Kidney epithelial cell (primary cell): Measurements from ENCODE around the gene C10orf105. TPM values are rescaled to one million over a fixed set of nuclear protein-coding genes. Genes with fewer than 3 reads are reported as not detected.

Source experiments
- DNase-seq: peaks from one replicate; pipeline ENCODE4 v3.0.0-alpha.2; 2010; ENCODE audit warnings: low read depth
- H3K27me3 ChIP-seq: 2 replicates; pipeline ENCODE4 v1.6.0; 2011; ENCODE audit warnings: low read length; ENCODE audit not compliant: control insufficient read depth, insufficient read depth
- H3K36me3 ChIP-seq: 2 replicates; pipeline ENCODE4 v1.5.1; 2011; ENCODE audit warnings: low read length; ENCODE audit not compliant: control insufficient read depth, insufficient read depth
- H3K4me3 ChIP-seq: 2 replicates; pipeline ENCODE4 v1.5.1; 2011; ENCODE audit warnings: low read depth, mild to moderate bottlenecking, control low read depth, low read length
- total RNA-seq: library from RNA; depleted of rRNA; stranded (reverse); fragments of >200 nt; gene quantifications from 2 replicates; pipeline ENCODE4 v1.2.3, GENCODE V29; 2015
- TF ChIP-seq, protein P1 (sequence below): IDR thresholded peaks from 2 replicates; pipeline ENCODE4 v1.5.1; 2011; ENCODE audit warnings: mild to moderate bottlenecking, moderate library complexity, low read length, control low read depth, inconsistent platforms; ENCODE audit not compliant: insufficient read depth, poor library complexity, severe bottlenecking

The C10orf105 gene
- total RNA-seq, 1 donor from 2014 or later = not detected

- Histone ChIP-seq H3K4me3 (no peak overlapping the region), H3K36me3 (no peaks in the 10 kb centered on the region), H3K27me3 (no peaks in the 10 kb centered on the region)
- TF ChIP-seq, protein P1, sequence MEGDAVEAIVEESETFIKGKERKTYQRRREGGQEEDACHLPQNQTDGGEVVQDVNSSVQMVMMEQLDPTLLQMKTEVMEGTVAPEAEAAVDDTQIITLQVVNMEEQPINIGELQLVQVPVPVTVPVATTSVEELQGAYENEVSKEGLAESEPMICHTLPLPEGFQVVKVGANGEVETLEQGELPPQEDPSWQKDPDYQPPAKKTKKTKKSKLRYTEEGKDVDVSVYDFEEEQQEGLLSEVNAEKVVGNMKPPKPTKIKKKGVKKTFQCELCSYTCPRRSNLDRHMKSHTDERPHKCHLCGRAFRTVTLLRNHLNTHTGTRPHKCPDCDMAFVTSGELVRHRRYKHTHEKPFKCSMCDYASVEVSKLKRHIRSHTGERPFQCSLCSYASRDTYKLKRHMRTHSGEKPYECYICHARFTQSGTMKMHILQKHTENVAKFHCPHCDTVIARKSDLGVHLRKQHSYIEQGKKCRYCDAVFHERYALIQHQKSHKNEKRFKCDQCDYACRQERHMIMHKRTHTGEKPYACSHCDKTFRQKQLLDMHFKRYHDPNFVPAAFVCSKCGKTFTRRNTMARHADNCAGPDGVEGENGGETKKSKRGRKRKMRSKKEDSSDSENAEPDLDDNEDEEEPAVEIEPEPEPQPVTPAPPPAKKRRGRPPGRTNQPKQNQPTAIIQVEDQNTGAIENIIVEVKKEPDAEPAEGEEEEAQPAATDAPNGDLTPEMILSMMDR = no peak
- DNase-seq = no peak
These were observed 37.0 kb upstream of the C10orf105 start for GRCh38 chr10:71756311-71757191.

DNA sequence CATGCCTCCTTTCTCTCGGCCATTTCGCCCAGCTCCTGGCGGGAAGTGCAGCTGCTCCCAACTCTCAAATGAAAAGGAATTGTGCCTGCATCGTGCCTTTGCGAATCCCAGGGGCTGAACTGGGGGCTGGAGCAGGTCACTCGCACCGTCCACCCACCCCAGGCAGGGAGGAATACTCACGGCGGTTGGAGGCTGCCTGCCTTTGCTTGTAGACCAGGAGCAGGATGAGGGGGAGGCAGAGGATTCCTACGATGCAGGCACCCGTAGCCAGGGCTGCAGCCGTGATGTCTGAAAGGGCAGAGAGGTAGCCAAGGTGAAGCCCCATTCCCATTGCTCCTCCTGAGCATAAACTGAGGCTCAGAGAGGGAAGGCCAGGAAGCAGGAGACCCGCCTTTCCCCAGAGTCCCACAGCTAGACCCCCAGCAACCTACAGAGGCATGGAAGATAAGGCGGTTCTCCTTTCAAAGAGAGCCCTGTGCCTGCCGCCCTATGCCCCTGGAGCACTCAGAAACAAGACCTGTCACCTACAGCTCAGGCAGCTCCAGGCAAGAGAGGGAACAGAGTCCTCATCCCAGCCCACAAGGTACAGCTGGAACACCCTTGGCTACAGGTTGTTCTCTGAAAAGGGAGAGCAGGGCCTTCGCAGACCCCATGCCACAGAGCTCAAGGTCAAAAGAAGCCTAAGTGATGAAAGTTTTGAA lies 35.8 kb upstream of the C10orf105 start:
- H3K4me3 ChIP-seq = no peak overlapping the region
- TF ChIP-seq, protein P1 = no peak
- no peak for DNase-seq
- H3K36me3 ChIP-seq = no peaks in the 10 kb centered on the region
- H3K27me3 ChIP-seq = no peaks in the 10 kb centered on the region

DNA sequence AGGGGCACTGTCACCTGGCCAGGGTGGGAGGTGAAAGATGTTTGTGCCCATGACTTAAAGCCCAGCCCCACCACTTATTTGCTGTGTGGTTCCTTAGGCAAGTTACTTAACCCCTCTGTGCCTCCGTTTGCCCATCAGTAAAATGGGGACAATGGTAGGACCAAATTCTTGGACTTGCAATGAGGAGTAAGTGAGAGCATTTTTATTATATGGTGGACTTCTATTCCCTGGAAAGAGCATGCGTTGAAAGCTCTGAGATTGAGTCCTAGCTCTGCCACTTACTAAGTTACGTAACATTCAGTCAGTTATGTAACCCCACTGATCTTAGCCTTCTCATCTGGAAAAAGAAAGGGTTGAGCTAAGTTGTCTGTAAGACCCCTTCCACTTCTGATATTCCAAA lies 35.0 kb upstream of the C10orf105 start:
- Histone ChIP-seq H3K36me3 (no peaks in the 10 kb centered on the region), H3K4me3 (no peak overlapping the region), H3K27me3 (no peaks in the 10 kb centered on the region)
- TF ChIP-seq, protein P1 = no peak
- no peak for DNase-seq

GRCh38 chr10:71753960-71754505 lies 34.5 kb upstream of the C10orf105 start:
- Histone ChIP-seq H3K36me3 (no peaks in the 10 kb centered on the region), H3K4me3 (no peak overlapping the region), H3K27me3 (no peaks in the 10 kb centered on the region)
- no peak for DNase-seq
- TF ChIP-seq, protein P1 = no peak

DNA sequence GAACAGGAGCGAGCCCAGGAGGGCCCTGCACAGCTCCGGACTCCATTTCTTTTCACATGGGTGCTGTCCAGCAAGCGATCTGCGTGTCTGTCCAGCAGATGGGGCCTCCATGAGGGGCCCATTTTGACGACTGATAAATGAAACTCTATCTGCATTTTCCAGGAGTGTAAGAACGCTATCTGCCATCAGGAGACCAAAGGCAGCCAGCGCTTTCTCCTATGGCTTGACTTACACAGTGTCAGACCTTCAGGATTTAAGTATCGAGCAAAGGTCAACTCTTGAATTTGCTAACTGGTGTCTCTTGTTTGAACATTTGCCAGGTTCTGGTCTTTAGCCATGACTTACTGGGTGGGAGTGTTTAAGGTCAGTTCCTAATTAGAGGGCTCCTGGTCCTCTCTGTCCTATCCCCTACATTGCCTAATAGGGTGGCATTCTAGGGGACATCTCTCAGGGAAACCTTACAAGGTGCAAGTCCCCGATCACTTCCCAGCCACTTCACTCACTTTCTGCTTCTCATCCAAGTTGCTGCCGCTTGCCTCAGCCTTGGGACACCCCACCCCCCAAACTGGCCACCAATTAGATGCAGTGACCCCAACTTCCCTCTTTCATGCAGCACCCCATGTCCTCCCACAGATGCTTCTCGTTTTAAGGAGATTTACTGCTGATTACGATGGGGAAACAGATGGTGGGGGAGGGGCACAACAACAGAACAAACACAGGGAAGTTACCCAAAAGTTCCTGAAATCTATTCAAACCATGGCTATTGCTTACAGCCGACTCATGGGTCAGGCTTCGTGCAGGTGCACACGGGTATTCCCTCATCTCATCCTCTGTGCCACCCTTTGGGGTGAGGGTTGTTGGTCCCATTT lies 33.7 kb upstream of the C10orf105 start:
- no peak for DNase-seq
- Histone ChIP-seq H3K4me3 (no peak overlapping the region), H3K27me3 (no peaks in the 10 kb centered on the region), H3K36me3 (no peaks in the 10 kb centered on the region)
- TF ChIP-seq, protein P1 = no peak
